ENCODE measurements around the gene CPNE8. TPM values are rescaled to one million over a fixed set of nuclear protein-coding genes. Genes with fewer than 3 reads are reported as not detected.

Gene CPNE8
- total and polyA plus RNA-seq, 9 donors: 4.6 to 16.1 (median 9.5) TPM

DNA sequence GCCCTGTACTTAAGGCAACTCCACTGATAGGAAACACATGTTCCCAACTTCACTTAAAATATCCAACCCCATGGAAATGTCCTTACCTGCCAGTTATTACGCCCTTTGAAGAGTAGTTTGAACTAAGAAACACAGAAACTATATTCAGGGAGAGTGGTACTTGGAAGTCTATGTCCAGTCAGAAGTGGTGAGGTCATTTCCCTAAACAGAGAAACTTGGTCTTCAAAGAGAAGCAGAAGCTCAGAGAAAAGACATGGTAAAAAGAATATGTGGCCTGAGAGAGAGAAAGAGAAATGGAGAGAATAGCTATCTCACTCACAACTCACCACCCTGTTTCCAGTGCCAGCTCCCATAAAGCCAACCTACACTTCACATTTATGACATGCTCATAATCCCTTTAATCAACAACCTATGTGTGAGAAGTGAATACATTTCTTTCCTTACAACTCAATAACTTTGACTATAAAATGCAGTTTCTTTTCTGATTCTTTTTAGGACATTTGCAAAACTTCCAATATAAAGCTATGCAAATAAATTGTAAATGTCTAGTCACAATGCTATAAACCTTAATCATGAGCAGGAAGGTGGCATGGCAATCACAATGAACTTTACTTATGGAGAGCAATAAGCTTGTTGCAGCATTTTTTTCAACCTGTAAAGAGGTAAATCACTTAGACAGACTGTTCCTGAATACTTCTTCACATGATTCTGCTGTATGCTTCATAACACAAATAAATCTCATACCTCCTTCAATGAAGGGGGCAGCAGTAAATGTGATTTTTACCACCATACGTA lies 67.1 kb downstream of the CPNE8 start:
- intact Hi-C loops (cut with DNase I): no loop called here

DNA sequence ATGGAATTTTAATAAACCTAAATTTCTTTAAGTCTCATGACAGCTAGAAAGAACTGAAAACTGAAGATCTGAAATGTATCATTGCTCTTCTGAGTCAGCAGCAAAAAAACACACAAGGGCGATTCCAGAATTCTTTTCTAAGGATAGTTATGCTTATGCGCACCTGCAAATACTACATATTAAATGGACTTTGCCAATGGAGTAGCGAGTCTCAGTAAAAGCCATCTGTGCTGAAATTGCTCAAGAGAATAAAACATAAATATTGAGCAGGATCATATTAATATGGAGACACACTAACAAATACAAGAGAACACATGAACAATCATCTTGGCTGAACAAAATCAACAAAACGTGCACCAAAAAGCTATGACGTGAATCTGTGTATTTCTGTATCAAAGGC lies 73.7 kb downstream of the CPNE8 start:
- Histone ChIP-seq H3K9me3 (no peaks in the 10 kb centered on the region), H3K27ac (no peak overlapping the region), H3K36me3 (no peaks in the 10 kb centered on the region), H3K27me3 (no peaks in the 10 kb centered on the region), H3K4me1 (ENCODE audit: insufficient read depth) (no peaks in the 10 kb centered on the region), H3K4me3 (no peak overlapping the region)
- intact Hi-C loops (cut with DNase I): no loop called here
- no peak for DNase-seq
- WGBS, 3 donors: 93 to 94% (median 93%) methylated on average over 5 of the region's 5 CpGs
- no peak for TF ChIP-seq EP300 (IDR thresholded peaks at IDR 0.05)
- TF ChIP-seq CTCF (IDR thresholded peaks at IDR 0.05): no peak
- TF ChIP-seq POLR2A (IDR thresholded peaks at IDR 0.05): no peak

More for the DNA sequence above, 67.1 kb downstream of the CPNE8 start:
- no peak for DNase-seq
- H3K9me3 ChIP-seq: no peaks in the 10 kb centered on the region
- H3K4me1 ChIP-seq (ENCODE audit: insufficient read depth): no peaks in the 10 kb centered on the region
- H3K4me3 ChIP-seq: no peak overlapping the region
- WGBS, 3 donors: 97 to 100% (median 99%) methylated on average over 2 of the region's 2 CpGs
- no peaks in the 10 kb centered on the region for H3K27me3 ChIP-seq
- no peak overlapping the region for H3K27ac ChIP-seq
- TF ChIP-seq EP300 (IDR thresholded peaks at IDR 0.05): no peak
- TF ChIP-seq CTCF (IDR thresholded peaks at IDR 0.05): no peak
- TF ChIP-seq POLR2A (IDR thresholded peaks at IDR 0.05): no peak
- H3K36me3 ChIP-seq: no peaks in the 10 kb centered on the region

DNA sequence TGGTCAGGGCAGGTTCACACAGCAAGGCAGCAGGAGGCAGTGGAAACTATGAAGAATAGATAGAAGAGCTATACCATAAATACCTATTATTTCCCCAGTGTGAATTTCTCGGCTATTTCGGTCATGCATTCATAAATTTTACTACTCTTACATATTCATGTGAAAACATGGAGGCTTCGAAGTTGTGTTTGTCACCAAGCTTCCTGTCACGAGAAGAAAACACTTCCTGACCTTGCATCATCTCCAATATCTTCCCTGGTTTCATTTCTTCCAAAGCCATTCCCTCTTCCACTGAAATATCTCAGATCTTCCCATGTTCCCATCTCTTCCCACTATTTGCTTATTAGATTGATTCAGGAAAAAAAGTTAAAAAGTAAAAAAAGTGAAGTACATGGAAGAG lies 80.4 kb downstream of the CPNE8 start:
- no peaks in the 10 kb centered on the region for H3K36me3 ChIP-seq
- no peaks in the 10 kb centered on the region for H3K9me3 ChIP-seq
- DNase-seq: no peak
- H3K4me1 ChIP-seq (ENCODE audit: insufficient read depth): no peaks in the 10 kb centered on the region
- no peaks in the 10 kb centered on the region for H3K27me3 ChIP-seq
- no peak overlapping the region for H3K27ac ChIP-seq
- no peak for TF ChIP-seq EP300 (IDR thresholded peaks at IDR 0.05)
- no peak for TF ChIP-seq CTCF (IDR thresholded peaks at IDR 0.05)
- no peak for TF ChIP-seq POLR2A (IDR thresholded peaks at IDR 0.05)
- H3K4me3 ChIP-seq: no peak overlapping the region
- WGBS, 3 donors: 90 to 96% (median 93%) methylated on average over 4 of the region's 4 CpGs
- intact Hi-C loops (cut with DNase I): no loop called here

- DNase-seq: no peak
- H3K27ac ChIP-seq: no peak overlapping the region
- no peaks in the 10 kb centered on the region for H3K9me3 ChIP-seq
- H3K4me3 ChIP-seq: no peak overlapping the region
- intact Hi-C loops (cut with DNase I): no loop called here
- H3K36me3 ChIP-seq: no peaks in the 10 kb centered on the region
- 79 to 94% (median 87%) methylated on average over 6 of the region's 6 CpGs for WGBS, 3 donors
- no peaks in the 10 kb centered on the region for H3K27me3 ChIP-seq
- no peaks in the 10 kb centered on the region for H3K4me1 ChIP-seq (ENCODE audit: insufficient read depth)
- no peak for TF ChIP-seq EP300 (IDR thresholded peaks at IDR 0.05)
These were observed 81.7 kb downstream of the CPNE8 start for GRCh38 chr12:38823738-38824137.

DNA sequence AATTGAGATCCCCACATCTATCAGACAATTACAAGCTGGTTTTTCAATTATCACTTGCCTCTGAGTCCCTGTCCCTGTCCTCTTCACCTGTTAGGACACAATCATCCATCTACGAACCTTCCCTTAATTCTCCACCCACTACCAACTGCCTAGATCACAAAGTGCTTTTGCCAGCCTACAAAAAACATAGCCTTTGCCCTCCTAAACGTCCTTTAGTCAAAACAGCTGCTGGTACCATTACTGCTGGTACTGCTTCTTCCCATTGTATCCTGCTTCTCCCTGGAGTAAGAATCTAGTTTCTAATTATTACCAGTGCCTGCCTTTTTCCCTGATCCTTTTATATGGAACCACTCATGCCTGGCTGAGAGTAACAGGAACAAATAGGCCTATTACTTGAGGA lies 82.1 kb downstream of the CPNE8 start:
- Histone ChIP-seq H3K4me1 (ENCODE audit: insufficient read depth) (no peaks in the 10 kb centered on the region), H3K9me3 (no peaks in the 10 kb centered on the region), H3K4me3 (no peak overlapping the region), H3K36me3 (no peaks in the 10 kb centered on the region), H3K27ac (no peak overlapping the region), H3K27me3 (no peaks in the 10 kb centered on the region)
- intact Hi-C loops (cut with DNase I): no loop called here
- 67 to 69% (median 68%) methylated on average over 2 of the region's 2 CpGs for WGBS, 3 donors
- DNase-seq: no peak
- no peak for TF ChIP-seq EP300 (IDR thresholded peaks at IDR 0.05)
- no peak for TF ChIP-seq CTCF (IDR thresholded peaks at IDR 0.05)
- TF ChIP-seq POLR2A (IDR thresholded peaks at IDR 0.05): no peak

Data from ovary (tissue), 9 donors.